GM23338 (cell line): ENCODE data around the gene SUN2. TPM values are rescaled to one million over a fixed set of nuclear protein-coding genes. Genes with fewer than 3 reads are reported as not detected.

Experiments
- ATAC-seq: fragments of 200-7000 bp; cut with Tn5 transposase; 3 replicates; pipeline ENCODE4 v1.9.1; 2020
- DNase-seq: peaks from one replicate; pipeline ENCODE4 v3.0.0-alpha.2; 2015; ENCODE audit warnings: low spot score
- H2AFZ ChIP-seq: fragments of 200-600 bp; sonication (generic); 2 replicates; pipeline ENCODE4 v1.8.0; 2016; ENCODE audit warnings: antibody characterized with exemption, mild to moderate bottlenecking, moderate library complexity
- H3F3A ChIP-seq: fragments of 200-600 bp; sonication (generic); replicated peaks from 2 replicates; pipeline ENCODE4 v1.8.0; 2017; ENCODE audit warnings: antibody characterized with exemption, mixed run types, low read depth
- H3K27ac ChIP-seq: fragments of 200-600 bp; sonication (generic); 2 replicates; pipeline ENCODE4 v1.6.1; 2016; ENCODE audit warnings: low read depth
- H3K27me3 ChIP-seq: fragments of 200-600 bp; sonication (generic); 2 replicates; pipeline ENCODE4 v1.8.0; 2016; ENCODE audit warnings: mild to moderate bottlenecking, mixed run types, moderate library complexity; ENCODE audit not compliant: insufficient read depth
- H3K36me3 ChIP-seq: fragments of 200-600 bp; sonication (generic); 2 replicates; pipeline ENCODE4 v1.8.0; 2016; ENCODE audit warnings: mild to moderate bottlenecking; ENCODE audit not compliant: insufficient read depth
- H3K4me1 ChIP-seq: fragments of 200-600 bp; sonication (generic); 2 replicates; pipeline ENCODE4 v1.8.0; 2016; ENCODE audit warnings: mild to moderate bottlenecking, moderate library complexity; ENCODE audit not compliant: insufficient read depth
- H3K4me2 ChIP-seq: fragments of 200-600 bp; sonication (generic); 2 replicates; pipeline ENCODE4 v1.7.1; 2017; ENCODE audit warnings: mixed run types
- H3K4me3 ChIP-seq: fragments of 200-600 bp; sonication (generic); 2 replicates; pipeline ENCODE4 v1.6.1; 2016; ENCODE audit warnings: mixed run types
- H3K79me2 ChIP-seq: fragments of 200-600 bp; sonication (generic); replicated peaks from 2 replicates; pipeline ENCODE4 v1.8.0; 2017; ENCODE audit warnings: mild to moderate bottlenecking; ENCODE audit not compliant: insufficient read depth
- H3K9me2 ChIP-seq: fragments of 200-600 bp; sonication (generic); 2 replicates; pipeline ENCODE4 v1.8.0; 2017; ENCODE audit not compliant: insufficient read depth
- H4K20me1 ChIP-seq: fragments of 200-600 bp; sonication (generic); replicated peaks from 2 replicates; pipeline ENCODE4 v1.8.0; 2017; ENCODE audit warnings: mild to moderate bottlenecking; ENCODE audit not compliant: insufficient read depth
- H3K27ac Mint-ChIP-seq: 2 replicates; pipeline ENCODE4 v1.8.0; 2020; ENCODE audit warnings: inconsistent platforms, mild to moderate bottlenecking, moderate library complexity, mixed read lengths
- H3K27me3 Mint-ChIP-seq: 3 replicates; pipeline ENCODE4 v1.8.0; 2022; ENCODE audit warnings: low read depth, mild to moderate bottlenecking, moderate library complexity, mixed read lengths, inconsistent platforms; ENCODE audit not compliant: insufficient read depth, poor library complexity
- H3K36me3 Mint-ChIP-seq: 3 replicates; pipeline ENCODE4 v1.8.0; 2021; ENCODE audit warnings: low read depth, mild to moderate bottlenecking, inconsistent platforms, moderate library complexity, mixed read lengths
- H3K4me1 Mint-ChIP-seq: 3 replicates; pipeline ENCODE4 v1.8.0; 2020; ENCODE audit warnings: mild to moderate bottlenecking, inconsistent platforms, mixed read lengths
- H3K4me3 Mint-ChIP-seq: 3 replicates; pipeline ENCODE4 v1.8.0; 2021; ENCODE audit warnings: moderate library complexity, mild to moderate bottlenecking, inconsistent platforms, mixed read lengths
- H3K9me3 Mint-ChIP-seq: 3 replicates; pipeline ENCODE4 v1.8.0; 2020; ENCODE audit warnings: moderate library complexity, mild to moderate bottlenecking, inconsistent platforms, mixed read lengths
- CREB1 ChIP-seq: fragments of 250-450 bp; sonication (Bioruptor Pico); IDR thresholded peaks from 2 replicates; pipeline ENCODE4 v1.5.0; 2020; ENCODE audit warnings: low read depth, mild to moderate bottlenecking, moderate library complexity
- ETS1 ChIP-seq: IDR thresholded peaks from 2 replicates; pipeline ENCODE4 v1.6.1; 2016; ENCODE audit warnings: antibody characterized with exemption
- EZH2 ChIP-seq: fragments of 200-600 bp; sonication (generic); IDR thresholded peaks from one replicate; pipeline ENCODE4 v1.8.0; 2017; ENCODE audit warnings: antibody characterized with exemption, mild to moderate bottlenecking, low read depth; ENCODE audit not compliant: unreplicated experiment
- EZH2phosphoT487 ChIP-seq: fragments of 200-600 bp; sonication (generic); IDR thresholded peaks from one replicate; pipeline ENCODE4 v1.8.1; 2018; ENCODE audit warnings: antibody characterized with exemption; ENCODE audit not compliant: unreplicated experiment
- JUNB ChIP-seq: IDR thresholded peaks from one replicate; pipeline ENCODE4 v1.6.1; 2016; ENCODE audit warnings: antibody characterized with exemption; ENCODE audit not compliant: unreplicated experiment
- NANOG ChIP-seq: IDR thresholded peaks from 2 replicates; pipeline ENCODE4 v1.6.1; 2016; ENCODE audit warnings: antibody characterized with exemption, borderline replicate concordance
- POLR2AphosphoS5 ChIP-seq: IDR thresholded peaks from 2 replicates; pipeline ENCODE4 v1.6.1; 2016; ENCODE audit warnings: antibody characterized with exemption, low read depth
- STAT1 ChIP-seq: IDR thresholded peaks from one replicate; pipeline ENCODE4 v1.6.1; 2016; ENCODE audit warnings: antibody characterized with exemption; ENCODE audit not compliant: unreplicated experiment
- ZNF114 ChIP-seq: fragments of 250-450 bp; sonication (Bioruptor Pico); IDR thresholded peaks from 2 replicates; pipeline ENCODE4 v1.5.0; 2020; ENCODE audit warnings: mild to moderate bottlenecking, moderate library complexity
- ZNF331 ChIP-seq: fragments of 250-450 bp; sonication (Bioruptor Pico); IDR thresholded peaks from 2 replicates; pipeline ENCODE4 v1.5.0; 2020; ENCODE audit warnings: low read depth, mild to moderate bottlenecking, moderate library complexity
- polyA plus RNA-seq: library from polyadenylated mRNA; unstranded; fragments of >200 nt; fragmentation: Nextera tagmentation; extraction: Ambion mirVana; gene quantifications from 2 replicates; pipeline ENCODE4 v1.2.1, GENCODE V29; 2016
- total RNA-seq: library from RNA; depleted of rRNA; stranded (reverse); fragments of >200 nt; shearing (Covaris generic); gene quantifications from 2 replicates; pipeline ENCODE4 v1.2.3, GENCODE V29; 2014
- TF ChIP-seq, protein P1 (sequence below): IDR thresholded peaks from one replicate; pipeline ENCODE4 v1.6.1; 2018; ENCODE audit warnings: antibody characterized with exemption; ENCODE audit not compliant: unreplicated experiment
- TF ChIP-seq, protein P2 (sequence below), 2 experiments: fragments of 200-600 bp in 1 of 2; sonication (generic) in 1 of 2; conservative IDR thresholded peaks; 2 replicates each; pipeline versions ENCODE4 v1.5.1 to v1.6.1; 2016 to 2017; ENCODE audit warnings: antibody characterized with exemption in 2 of 2, low read depth in 2 of 2, mild to moderate bottlenecking in 2 of 2, moderate library complexity in 1 of 2
- TF ChIP-seq, protein P3 (sequence below): fragments of 250-450 bp; sonication (Bioruptor Pico); IDR thresholded peaks from 2 replicates; pipeline ENCODE4 v1.5.0; 2020; ENCODE audit warnings: mild to moderate bottlenecking, moderate library complexity

Gene SUN2
- total and polyA plus RNA-seq, 2 experiments from 2014 or later, result 7.2 to 17.6 TPM

- Mint-ChIP-seq H3K9me3 (no peaks in the 10 kb centered on the region), H3K4me1 (peaks cover 6% of the 10 kb centered on the region; the same call in 2 of the 3 replicates), H3K4me3 (peak overlapping the region; percentile 87), H3K27me3 (peaks cover 6% of the 10 kb centered on the region), H3K27ac (no peak overlapping the region), H3K36me3 (no peaks in the 10 kb centered on the region; the same call in 2 of the 3 replicates)
- H3K36me3 ChIP-seq, result no peaks in the 10 kb centered on the region
- peak overlapping the region; percentile 78 for H3K4me3 ChIP-seq
- H3K4me2 ChIP-seq, result peak overlapping the region; percentile 91
- H3F3A ChIP-seq, result no peaks in the 10 kb centered on the region; the same call in 1 of the 2 replicates
- H2AFZ ChIP-seq, result 0 out of 2 replicates have a peak overlapping the region, but pooled peaks have one; percentile 92
- no peaks in the 10 kb centered on the region for H3K27me3 ChIP-seq
- ATAC-seq, result no peak
- no peak for DNase-seq
- H3K4me1 ChIP-seq, result peaks cover 10% of the 10 kb centered on the region; the same call in 1 of the 2 replicates
- TF ChIP-seq CREB1 (CRISPR knock-in tag), result no peak
- TF ChIP-seq EZH2phosphoT487, result no peak
- no peak for TF ChIP-seq JUNB
- TF ChIP-seq, protein P1, sequence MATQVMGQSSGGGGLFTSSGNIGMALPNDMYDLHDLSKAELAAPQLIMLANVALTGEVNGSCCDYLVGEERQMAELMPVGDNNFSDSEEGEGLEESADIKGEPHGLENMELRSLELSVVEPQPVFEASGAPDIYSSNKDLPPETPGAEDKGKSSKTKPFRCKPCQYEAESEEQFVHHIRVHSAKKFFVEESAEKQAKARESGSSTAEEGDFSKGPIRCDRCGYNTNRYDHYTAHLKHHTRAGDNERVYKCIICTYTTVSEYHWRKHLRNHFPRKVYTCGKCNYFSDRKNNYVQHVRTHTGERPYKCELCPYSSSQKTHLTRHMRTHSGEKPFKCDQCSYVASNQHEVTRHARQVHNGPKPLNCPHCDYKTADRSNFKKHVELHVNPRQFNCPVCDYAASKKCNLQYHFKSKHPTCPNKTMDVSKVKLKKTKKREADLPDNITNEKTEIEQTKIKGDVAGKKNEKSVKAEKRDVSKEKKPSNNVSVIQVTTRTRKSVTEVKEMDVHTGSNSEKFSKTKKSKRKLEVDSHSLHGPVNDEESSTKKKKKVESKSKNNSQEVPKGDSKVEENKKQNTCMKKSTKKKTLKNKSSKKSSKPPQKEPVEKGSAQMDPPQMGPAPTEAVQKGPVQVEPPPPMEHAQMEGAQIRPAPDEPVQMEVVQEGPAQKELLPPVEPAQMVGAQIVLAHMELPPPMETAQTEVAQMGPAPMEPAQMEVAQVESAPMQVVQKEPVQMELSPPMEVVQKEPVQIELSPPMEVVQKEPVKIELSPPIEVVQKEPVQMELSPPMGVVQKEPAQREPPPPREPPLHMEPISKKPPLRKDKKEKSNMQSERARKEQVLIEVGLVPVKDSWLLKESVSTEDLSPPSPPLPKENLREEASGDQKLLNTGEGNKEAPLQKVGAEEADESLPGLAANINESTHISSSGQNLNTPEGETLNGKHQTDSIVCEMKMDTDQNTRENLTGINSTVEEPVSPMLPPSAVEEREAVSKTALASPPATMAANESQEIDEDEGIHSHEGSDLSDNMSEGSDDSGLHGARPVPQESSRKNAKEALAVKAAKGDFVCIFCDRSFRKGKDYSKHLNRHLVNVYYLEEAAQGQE, result no peak
- no peak for TF ChIP-seq EZH2
- TF ChIP-seq, protein P2, sequence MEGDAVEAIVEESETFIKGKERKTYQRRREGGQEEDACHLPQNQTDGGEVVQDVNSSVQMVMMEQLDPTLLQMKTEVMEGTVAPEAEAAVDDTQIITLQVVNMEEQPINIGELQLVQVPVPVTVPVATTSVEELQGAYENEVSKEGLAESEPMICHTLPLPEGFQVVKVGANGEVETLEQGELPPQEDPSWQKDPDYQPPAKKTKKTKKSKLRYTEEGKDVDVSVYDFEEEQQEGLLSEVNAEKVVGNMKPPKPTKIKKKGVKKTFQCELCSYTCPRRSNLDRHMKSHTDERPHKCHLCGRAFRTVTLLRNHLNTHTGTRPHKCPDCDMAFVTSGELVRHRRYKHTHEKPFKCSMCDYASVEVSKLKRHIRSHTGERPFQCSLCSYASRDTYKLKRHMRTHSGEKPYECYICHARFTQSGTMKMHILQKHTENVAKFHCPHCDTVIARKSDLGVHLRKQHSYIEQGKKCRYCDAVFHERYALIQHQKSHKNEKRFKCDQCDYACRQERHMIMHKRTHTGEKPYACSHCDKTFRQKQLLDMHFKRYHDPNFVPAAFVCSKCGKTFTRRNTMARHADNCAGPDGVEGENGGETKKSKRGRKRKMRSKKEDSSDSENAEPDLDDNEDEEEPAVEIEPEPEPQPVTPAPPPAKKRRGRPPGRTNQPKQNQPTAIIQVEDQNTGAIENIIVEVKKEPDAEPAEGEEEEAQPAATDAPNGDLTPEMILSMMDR (conservative IDR thresholded peaks at IDR 0.05; ENCODE audit: low read depth in 2 of 2), result no peak
- TF ChIP-seq ETS1, result no peak
- TF ChIP-seq, protein P3, sequence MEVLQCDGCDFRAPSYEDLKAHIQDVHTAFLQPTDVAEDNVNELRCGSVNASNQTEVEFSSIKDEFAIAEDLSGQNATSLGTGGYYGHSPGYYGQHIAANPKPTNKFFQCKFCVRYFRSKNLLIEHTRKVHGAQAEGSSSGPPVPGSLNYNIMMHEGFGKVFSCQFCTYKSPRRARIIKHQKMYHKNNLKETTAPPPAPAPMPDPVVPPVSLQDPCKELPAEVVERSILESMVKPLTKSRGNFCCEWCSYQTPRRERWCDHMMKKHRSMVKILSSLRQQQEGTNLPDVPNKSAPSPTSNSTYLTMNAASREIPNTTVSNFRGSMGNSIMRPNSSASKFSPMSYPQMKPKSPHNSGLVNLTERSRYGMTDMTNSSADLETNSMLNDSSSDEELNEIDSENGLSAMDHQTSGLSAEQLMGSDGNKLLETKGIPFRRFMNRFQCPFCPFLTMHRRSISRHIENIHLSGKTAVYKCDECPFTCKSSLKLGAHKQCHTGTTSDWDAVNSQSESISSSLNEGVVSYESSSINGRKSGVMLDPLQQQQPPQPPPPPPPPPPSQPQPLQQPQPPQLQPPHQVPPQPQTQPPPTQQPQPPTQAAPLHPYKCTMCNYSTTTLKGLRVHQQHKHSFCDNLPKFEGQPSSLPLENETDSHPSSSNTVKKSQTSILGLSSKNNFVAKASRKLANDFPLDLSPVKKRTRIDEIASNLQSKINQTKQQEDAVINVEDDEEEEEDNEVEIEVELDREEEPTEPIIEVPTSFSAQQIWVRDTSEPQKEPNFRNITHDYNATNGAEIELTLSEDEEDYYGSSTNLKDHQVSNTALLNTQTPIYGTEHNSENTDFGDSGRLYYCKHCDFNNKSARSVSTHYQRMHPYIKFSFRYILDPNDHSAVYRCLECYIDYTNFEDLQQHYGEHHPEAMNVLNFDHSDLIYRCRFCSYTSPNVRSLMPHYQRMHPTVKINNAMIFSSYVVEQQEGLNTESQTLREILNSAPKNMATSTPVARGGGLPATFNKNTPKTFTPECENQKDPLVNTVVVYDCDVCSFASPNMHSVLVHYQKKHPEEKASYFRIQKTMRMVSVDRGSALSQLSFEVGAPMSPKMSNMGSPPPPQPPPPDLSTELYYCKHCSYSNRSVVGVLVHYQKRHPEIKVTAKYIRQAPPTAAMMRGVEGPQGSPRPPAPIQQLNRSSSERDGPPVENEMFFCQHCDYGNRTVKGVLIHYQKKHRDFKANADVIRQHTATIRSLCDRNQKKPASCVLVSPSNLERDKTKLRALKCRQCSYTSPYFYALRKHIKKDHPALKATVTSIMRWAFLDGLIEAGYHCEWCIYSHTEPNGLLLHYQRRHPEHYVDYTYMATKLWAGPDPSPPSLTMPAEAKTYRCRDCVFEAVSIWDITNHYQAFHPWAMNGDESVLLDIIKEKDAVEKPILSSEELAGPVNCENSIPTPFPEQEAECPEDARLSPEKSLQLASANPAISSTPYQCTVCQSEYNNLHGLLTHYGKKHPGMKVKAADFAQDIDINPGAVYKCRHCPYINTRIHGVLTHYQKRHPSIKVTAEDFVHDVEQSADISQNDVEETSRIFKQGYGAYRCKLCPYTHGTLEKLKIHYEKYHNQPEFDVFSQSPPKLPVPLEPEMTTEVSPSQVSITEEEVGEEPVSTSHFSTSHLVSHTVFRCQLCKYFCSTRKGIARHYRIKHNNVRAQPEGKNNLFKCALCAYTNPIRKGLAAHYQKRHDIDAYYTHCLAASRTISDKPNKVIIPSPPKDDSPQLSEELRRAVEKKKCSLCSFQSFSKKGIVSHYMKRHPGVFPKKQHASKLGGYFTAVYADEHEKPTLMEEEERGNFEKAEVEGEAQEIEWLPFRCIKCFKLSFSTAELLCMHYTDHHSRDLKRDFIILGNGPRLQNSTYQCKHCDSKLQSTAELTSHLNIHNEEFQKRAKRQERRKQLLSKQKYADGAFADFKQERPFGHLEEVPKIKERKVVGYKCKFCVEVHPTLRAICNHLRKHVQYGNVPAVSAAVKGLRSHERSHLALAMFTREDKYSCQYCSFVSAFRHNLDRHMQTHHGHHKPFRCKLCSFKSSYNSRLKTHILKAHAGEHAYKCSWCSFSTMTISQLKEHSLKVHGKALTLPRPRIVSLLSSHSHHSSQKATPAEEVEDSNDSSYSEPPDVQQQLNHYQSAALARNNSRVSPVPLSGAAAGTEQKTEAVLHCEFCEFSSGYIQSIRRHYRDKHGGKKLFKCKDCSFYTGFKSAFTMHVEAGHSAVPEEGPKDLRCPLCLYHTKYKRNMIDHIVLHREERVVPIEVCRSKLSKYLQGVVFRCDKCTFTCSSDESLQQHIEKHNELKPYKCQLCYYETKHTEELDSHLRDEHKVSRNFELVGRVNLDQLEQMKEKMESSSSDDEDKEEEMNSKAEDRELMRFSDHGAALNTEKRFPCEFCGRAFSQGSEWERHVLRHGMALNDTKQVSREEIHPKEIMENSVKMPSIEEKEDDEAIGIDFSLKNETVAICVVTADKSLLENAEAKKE (CRISPR knock-in tag), result no peak
- TF ChIP-seq STAT1, result no peak
- no peak for TF ChIP-seq POLR2AphosphoS5
- no peak for TF ChIP-seq ZNF114 (CRISPR knock-in tag)
- TF ChIP-seq ZNF331, result no peak
- no peak for TF ChIP-seq NANOG
- H3K9me2 ChIP-seq, result no peaks in the 10 kb centered on the region; the same call in 1 of the 2 replicates
- no peaks in the 10 kb centered on the region for H4K20me1 ChIP-seq
- no peak overlapping the region for H3K27ac ChIP-seq
- H3K79me2 ChIP-seq, result no peaks in the 10 kb centered on the region
These were observed 37.0 kb upstream of the SUN2 start for GRCh38 chr22:38792833-38793232.
